A673 (cell line): ENCODE measurements around the gene MTFR1L. TPM values are rescaled to one million over a fixed set of nuclear protein-coding genes. Genes with fewer than 3 reads are reported as not detected.

Source experiments
- BruUV-seq: library from RNA; stranded (reverse); fragments of 400-500 nt; replicated peaks from 2 replicates; lab custom pipeline; 2021; lab: Mats Ljungman, UMichigan
- CTCF ChIA-PET: fragments of 300-600 bp; sonication (Branson Sonifier 250); formaldehyde crosslinking; loops from one replicate; lab custom pipeline; 2022; ENCODE audit warnings: antibody characterized with exemption; lab: Charles Lee
- POLR2A ChIA-PET: fragments of 300-600 bp; sonication (Branson Sonifier 250); formaldehyde crosslinking; loops from one replicate; lab custom pipeline; 2022; ENCODE audit warnings: antibody characterized with exemption; ENCODE audit not compliant: low non-redundant PET; lab: Charles Lee
- DNase-seq: peaks from one replicate; pipeline ENCODE4 v3.0.0-alpha.2; 2015; ENCODE audit warnings: low spot score
- H3K27ac ChIP-seq: fragments of 200-600 bp; sonication (generic); 2 replicates; pipeline ENCODE4 v1.5.1; 2016; ENCODE audit warnings: mixed run types, low read depth, mild to moderate bottlenecking, mixed read lengths, antibody characterized with exemption, low read length; ENCODE audit not compliant: poor library complexity, severe bottlenecking
- H3K27me3 ChIP-seq: fragments of 200-600 bp; sonication (generic); replicated peaks from 2 replicates; pipeline ENCODE4 v1.6.1; 2017; ENCODE audit warnings: mixed run types, low read depth, mild to moderate bottlenecking, mixed read lengths, antibody characterized with exemption, low read length; ENCODE audit not compliant: insufficient read depth, poor library complexity
- H3K36me3 ChIP-seq: fragments of 200-600 bp; sonication (generic); 2 replicates; pipeline ENCODE4 v1.6.1; 2016; ENCODE audit warnings: mixed run types, mild to moderate bottlenecking, mixed read lengths, antibody characterized with exemption, low read length; ENCODE audit not compliant: insufficient read depth, poor library complexity, severe bottlenecking
- H3K4me1 ChIP-seq: fragments of 200-600 bp; sonication (generic); 2 replicates; pipeline ENCODE4 v1.6.1; 2017; ENCODE audit warnings: mixed run types, mild to moderate bottlenecking, mixed read lengths, antibody characterized with exemption, low read length; ENCODE audit not compliant: insufficient read depth, poor library complexity, severe bottlenecking
- H3K4me3 ChIP-seq: fragments of 200-600 bp; sonication (generic); 2 replicates; pipeline ENCODE4 v1.5.1; 2016; ENCODE audit warnings: low read depth, mixed run types, mild to moderate bottlenecking, mixed read lengths, low read length; ENCODE audit not compliant: poor library complexity, severe bottlenecking
- H3K9me3 ChIP-seq: fragments of 200-600 bp; sonication (generic); 2 replicates; pipeline ENCODE4 v1.6.1; 2016; ENCODE audit warnings: mixed run types, low read depth, mild to moderate bottlenecking, mixed read lengths, antibody characterized with exemption, low read length; ENCODE audit not compliant: poor library complexity, severe bottlenecking
- EZH2 ChIP-seq: fragments of 200-600 bp; sonication (generic); IDR thresholded peaks from 2 replicates; pipeline ENCODE4 v1.6.1; 2017; ENCODE audit warnings: borderline replicate concordance, low read depth, mild to moderate bottlenecking, mixed read lengths, antibody characterized with exemption, low read length; ENCODE audit not compliant: poor library complexity, severe bottlenecking
- intact Hi-C: fragments of 100-400 bp; cut with micrococcal nuclease; formaldehyde crosslinking; loops from one replicate; pipeline ENCODE4 v1.10.0; 2022; ENCODE audit not compliant: unreplicated experiment
- total RNA-seq: library from RNA; stranded (reverse); gene quantifications from 2 replicates; pipeline ENCODE4 v1.2.3, GENCODE V29; 2021
- TF ChIP-seq, protein P1 (sequence below): fragments of 300-800, 200-600 bp; sonication (generic); conservative IDR thresholded peaks from 2 replicates; pipeline ENCODE4 v1.5.1; 2017; ENCODE audit warnings: low read depth, mild to moderate bottlenecking, antibody characterized with exemption, low read length, moderate library complexity, mixed read lengths

Gene MTFR1L
- total RNA-seq, 1 experiment from 2014 or later = 45.0 TPM

- CTCF ChIA-PET = interaction anchor here (0.6 kb wide), 1 partner anchor 15 kb away, joined by 5 read pairs; no protein-coding TSS in a partner anchor
- TF ChIP-seq EZH2 = no peak
- TF ChIP-seq, protein P1, sequence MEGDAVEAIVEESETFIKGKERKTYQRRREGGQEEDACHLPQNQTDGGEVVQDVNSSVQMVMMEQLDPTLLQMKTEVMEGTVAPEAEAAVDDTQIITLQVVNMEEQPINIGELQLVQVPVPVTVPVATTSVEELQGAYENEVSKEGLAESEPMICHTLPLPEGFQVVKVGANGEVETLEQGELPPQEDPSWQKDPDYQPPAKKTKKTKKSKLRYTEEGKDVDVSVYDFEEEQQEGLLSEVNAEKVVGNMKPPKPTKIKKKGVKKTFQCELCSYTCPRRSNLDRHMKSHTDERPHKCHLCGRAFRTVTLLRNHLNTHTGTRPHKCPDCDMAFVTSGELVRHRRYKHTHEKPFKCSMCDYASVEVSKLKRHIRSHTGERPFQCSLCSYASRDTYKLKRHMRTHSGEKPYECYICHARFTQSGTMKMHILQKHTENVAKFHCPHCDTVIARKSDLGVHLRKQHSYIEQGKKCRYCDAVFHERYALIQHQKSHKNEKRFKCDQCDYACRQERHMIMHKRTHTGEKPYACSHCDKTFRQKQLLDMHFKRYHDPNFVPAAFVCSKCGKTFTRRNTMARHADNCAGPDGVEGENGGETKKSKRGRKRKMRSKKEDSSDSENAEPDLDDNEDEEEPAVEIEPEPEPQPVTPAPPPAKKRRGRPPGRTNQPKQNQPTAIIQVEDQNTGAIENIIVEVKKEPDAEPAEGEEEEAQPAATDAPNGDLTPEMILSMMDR = no peak
Measured at GRCh38 chr1:25862785-25863485, 43.2 kb downstream of the MTFR1L start.

GRCh38 chr1:25863486-25864262 lies 43.9 kb downstream of the MTFR1L start:
- CTCF ChIA-PET = no interaction called here
- intact Hi-C loops = no loop called here
- Histone ChIP-seq H3K27ac (no peak overlapping the region), H3K36me3 (no peaks in the 10 kb centered on the region), H3K9me3 (no peaks in the 10 kb centered on the region), H3K4me3 (no peak overlapping the region), H3K27me3 (no peaks in the 10 kb centered on the region), H3K4me1 (peaks cover 7% of the 10 kb centered on the region)
- BruUV-seq = no TSS peak
- POLR2A ChIA-PET = no interaction called here
- TF ChIP-seq, protein P1 = no peak
- TF ChIP-seq EZH2 = no peak
- DNase-seq = no peak

More at GRCh38 chr1:25862785-25863485, 43.2 kb downstream of the MTFR1L start:
- H3K4me1 ChIP-seq = peaks cover 7% of the 10 kb centered on the region
- H3K36me3 ChIP-seq = no peaks in the 10 kb centered on the region
- no peaks in the 10 kb centered on the region for H3K9me3 ChIP-seq
- H3K27me3 ChIP-seq = no peaks in the 10 kb centered on the region
- BruUV-seq = no TSS peak
- intact Hi-C loops = no loop called here
- H3K27ac ChIP-seq = no peak overlapping the region
- no peak overlapping the region for H3K4me3 ChIP-seq
- POLR2A ChIA-PET = no interaction called here
- DNase-seq = no peak

DNA sequence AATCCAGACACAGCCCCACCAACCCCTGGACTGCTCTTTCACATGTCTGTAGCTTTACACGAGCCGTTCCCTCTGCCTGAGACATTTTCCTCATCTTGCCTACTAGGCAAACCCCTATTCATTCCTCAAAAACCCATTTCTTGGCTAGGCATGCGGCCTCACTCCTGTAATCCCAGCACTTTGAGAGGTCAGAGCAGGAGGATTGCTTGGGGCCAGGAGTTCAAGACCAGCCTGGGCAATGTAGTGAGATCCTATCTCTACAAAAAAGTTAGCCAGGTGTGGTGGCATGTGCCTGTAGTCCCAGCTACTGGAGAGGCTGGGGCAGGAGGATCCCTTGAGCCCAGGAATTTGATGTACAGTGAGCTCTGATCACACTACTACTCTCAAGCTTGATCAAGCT lies 44.7 kb downstream of the MTFR1L start:
- Histone ChIP-seq H3K9me3 (no peaks in the 10 kb centered on the region), H3K27me3 (no peaks in the 10 kb centered on the region), H3K4me1 (peaks cover 7% of the 10 kb centered on the region), H3K4me3 (no peak overlapping the region), H3K27ac (no peak overlapping the region), H3K36me3 (no peaks in the 10 kb centered on the region)
- CTCF ChIA-PET = no interaction called here
- POLR2A ChIA-PET = interaction anchor here (0.6 kb wide), 1 partner anchor 1441 kb away, joined by 6 read pairs; no protein-coding TSS in a partner anchor
- DNase-seq = no peak
- no TSS peak for BruUV-seq
- TF ChIP-seq EZH2 = no peak
- TF ChIP-seq, protein P1 = no peak
- intact Hi-C loops = no loop called here
